NCI-H1092 (cell line): Measurements from ENCODE around the gene TTYH3.

Source experiments
- DNase-seq: peaks from one replicate; lab custom pipeline; 2025; lab: John Stamatoyannopoulos, UW

Gene TTYH3

GRCh38 chr7:2708547-2709310, 76.9 kb downstream of the TTYH3 start:
- DNase-seq: no peak

GRCh38 chr7:2709553-2710285, 77.9 kb downstream of the TTYH3 start:
- DNase-seq: peak; percentile 67

- no peak for DNase-seq
Observed at GRCh38 chr7:2710286-2710655, 78.5 kb downstream of the TTYH3 start.

- DNase-seq: no peak
Observed at GRCh38 chr7:2710901-2711551, 79.2 kb downstream of the TTYH3 start.

- DNase-seq: no peak
Observed at GRCh38 chr7:2711895-2712675, 80.3 kb downstream of the TTYH3 start.

GRCh38 chr7:2713370-2713769, 81.6 kb downstream of the TTYH3 start:
- DNase-seq: no peak

- no peak for DNase-seq
Observed at GRCh38 chr7:2713978-2714377, 82.2 kb downstream of the TTYH3 start.
